GM12878 (cell line): ENCODE data around the gene FNDC3B. TPM values are rescaled to one million over a fixed set of nuclear protein-coding genes. Genes with fewer than 3 reads are reported as not detected.

Experiments used
- CBFB ChIP-seq: IDR thresholded peaks from 2 replicates; pipeline ENCODE4 v1.6.1; 2016; ENCODE audit warnings: antibody characterized with exemption, low read depth
- CHD2 ChIP-seq: IDR thresholded peaks from 2 replicates; pipeline ENCODE4 v1.6.1; 2011; ENCODE audit warnings: low read depth, low read length, improper control_type of control experiment, borderline replicate concordance
- CREM ChIP-seq: IDR thresholded peaks from 2 replicates; pipeline ENCODE4 v1.6.1; 2014; ENCODE audit warnings: antibody characterized with exemption, low read depth
- ELK1 ChIP-seq: IDR thresholded peaks from 2 replicates; pipeline ENCODE4 v1.6.1; 2012; ENCODE audit warnings: low read depth, low read length, improper control_type of control experiment
- HDGF ChIP-seq: fragments of 450-650 bp; IDR thresholded peaks from 2 replicates; pipeline ENCODE4 v1.6.1; 2016; ENCODE audit warnings: antibody characterized with exemption
- KAT2A ChIP-seq: conservative IDR thresholded peaks from 2 replicates; pipeline ENCODE4 v1.6.1; 2011; ENCODE audit warnings: low read depth, low read length; ENCODE audit not compliant: control insufficient read depth
- MEF2A ChIP-seq: IDR thresholded peaks from 2 replicates; pipeline ENCODE4 v1.6.1; 2011; ENCODE audit warnings: low read depth, mild to moderate bottlenecking, low read length, moderate library complexity; ENCODE audit not compliant: insufficient read depth
- NR2C1 ChIP-seq: fragments of 450-650 bp; IDR thresholded peaks from 2 replicates; pipeline ENCODE4 v1.6.1; 2017; ENCODE audit warnings: antibody characterized with exemption, mild to moderate bottlenecking, moderate library complexity
- RAD51 ChIP-seq: fragments of 450-650 bp; IDR thresholded peaks from 2 replicates; pipeline ENCODE4 v1.6.1; 2016; ENCODE audit warnings: moderate library complexity, mild to moderate bottlenecking, inconsistent platforms
- SIX5 ChIP-seq: IDR thresholded peaks from 2 replicates; pipeline ENCODE4 v1.6.1; 2011; ENCODE audit warnings: mild to moderate bottlenecking, low read depth, low read length, moderate library complexity; ENCODE audit not compliant: severe bottlenecking
- SMC3 ChIP-seq: IDR thresholded peaks from 2 replicates; pipeline ENCODE4 v1.6.1; 2011; ENCODE audit warnings: low read length, improper control_type of control experiment, borderline replicate concordance
- SUZ12 ChIP-seq: fragments of 200-600 bp; sonication (generic); IDR thresholded peaks from one replicate; pipeline ENCODE4 v1.6.1; 2018; ENCODE audit warnings: antibody characterized with exemption, mild to moderate bottlenecking; ENCODE audit not compliant: unreplicated experiment
- ZNF384 ChIP-seq: IDR thresholded peaks from 2 replicates; pipeline ENCODE4 v1.6.1; 2012; ENCODE audit warnings: low read depth, mild to moderate bottlenecking, low read length, improper control_type of control experiment, borderline replicate concordance
- ZZZ3 ChIP-seq: IDR thresholded peaks from 2 replicates; pipeline ENCODE4 v1.6.1; 2011; ENCODE audit warnings: low read depth; ENCODE audit not compliant: control insufficient read depth, insufficient read length
- polyA plus RNA-seq, 11 experiments: library from polyadenylated mRNA; depleted of rRNA in 4 of 11; unstranded in 6 of 11; stranded (reverse) in 5 of 11; fragments of >200 nt; fragmentation: Nextera tagmentation in 4 of 11; fragmentation: Illumina TruSeq in 1 of 11; extraction: Ambion mirVana in 4 of 11; extraction: Trizol in 1 of 11; gene quantifications; 1 replicate in 1 of 11; 2 replicates in 10 of 11; pipeline versions ENCODE4 v1.2.1 to v1.2.3, GENCODE V29; 2011 to 2016; ENCODE audit warnings: inconsistent platforms in 2 of 11, missing spikeins in 2 of 11, low read depth in 1 of 11
- total RNA-seq, 4 experiments: library from RNA; depleted of rRNA in 3 of 4; stranded (reverse); fragments of >200 nt in 3 of 4; fragmentation: Illumina TruSeq in 1 of 4; extraction: Trizol in 1 of 4; gene quantifications; 2 replicates each; pipeline versions ENCODE4 v1.2.1 to v1.2.3, GENCODE V29; 2013 to 2021
- TF ChIP-seq, protein P1 (sequence below), 3 experiments: IDR thresholded peaks in 2 of 3; conservative IDR thresholded peaks in 1 of 3; 2 replicates each; pipeline ENCODE4 v1.5.1; 2011; ENCODE audit warnings: low read depth in 3 of 3, low read length in 3 of 3, mild to moderate bottlenecking in 3 of 3, control low read depth in 2 of 3, moderate library complexity in 2 of 3, inconsistent platforms in 1 of 3, mixed read lengths in 1 of 3; ENCODE audit not compliant: control insufficient read depth in 2 of 3, insufficient read depth in 1 of 3; ENCODE audit errors: extremely low read depth in 1 of 3
- TF ChIP-seq, protein P2 (sequence below): fragments of 450-650 bp; IDR thresholded peaks from 2 replicates; pipeline ENCODE4 v1.6.1; 2016; ENCODE audit warnings: mild to moderate bottlenecking, moderate library complexity, borderline replicate concordance
- TF ChIP-seq, protein P3 (sequence below): fragments of 450-650 bp; IDR thresholded peaks from 2 replicates; pipeline ENCODE4 v1.6.1; 2017; ENCODE audit warnings: mild to moderate bottlenecking, moderate library complexity

Gene FNDC3B
- total and polyA plus RNA-seq, 10 of the 15 experiments (the other 5 are each of a cell fraction or from before 2014, with no cell fraction given): 7.9 to 35.0 (median 18.5) TPM

- TF ChIP-seq, protein P1, sequence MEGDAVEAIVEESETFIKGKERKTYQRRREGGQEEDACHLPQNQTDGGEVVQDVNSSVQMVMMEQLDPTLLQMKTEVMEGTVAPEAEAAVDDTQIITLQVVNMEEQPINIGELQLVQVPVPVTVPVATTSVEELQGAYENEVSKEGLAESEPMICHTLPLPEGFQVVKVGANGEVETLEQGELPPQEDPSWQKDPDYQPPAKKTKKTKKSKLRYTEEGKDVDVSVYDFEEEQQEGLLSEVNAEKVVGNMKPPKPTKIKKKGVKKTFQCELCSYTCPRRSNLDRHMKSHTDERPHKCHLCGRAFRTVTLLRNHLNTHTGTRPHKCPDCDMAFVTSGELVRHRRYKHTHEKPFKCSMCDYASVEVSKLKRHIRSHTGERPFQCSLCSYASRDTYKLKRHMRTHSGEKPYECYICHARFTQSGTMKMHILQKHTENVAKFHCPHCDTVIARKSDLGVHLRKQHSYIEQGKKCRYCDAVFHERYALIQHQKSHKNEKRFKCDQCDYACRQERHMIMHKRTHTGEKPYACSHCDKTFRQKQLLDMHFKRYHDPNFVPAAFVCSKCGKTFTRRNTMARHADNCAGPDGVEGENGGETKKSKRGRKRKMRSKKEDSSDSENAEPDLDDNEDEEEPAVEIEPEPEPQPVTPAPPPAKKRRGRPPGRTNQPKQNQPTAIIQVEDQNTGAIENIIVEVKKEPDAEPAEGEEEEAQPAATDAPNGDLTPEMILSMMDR (IDR thresholded peaks at IDR 0.05 in 2 of 3, conservative IDR thresholded peaks at IDR 0.05 in 1 of 3; ENCODE audit: control insufficient read depth in 2 of 3, extremely low read depth in 1 of 3, insufficient read depth in 1 of 3, low read depth in 3 of 3, low read length in 3 of 3): no peak
- TF ChIP-seq CBFB (no peak), ELK1 (no peak), KAT2A (no peak), ZZZ3 (no peak), CREM (no peak), HDGF (no peak), SUZ12 (no peak), ZNF384 (no peak), CHD2 (no peak), NR2C1 (no peak), RAD51 (no peak), SIX5 (no peak), SMC3 (no peak), MEF2A (0 out of 2 replicates have a peak, but pooled peaks have one; percentile 50)
- TF ChIP-seq, protein P2, sequence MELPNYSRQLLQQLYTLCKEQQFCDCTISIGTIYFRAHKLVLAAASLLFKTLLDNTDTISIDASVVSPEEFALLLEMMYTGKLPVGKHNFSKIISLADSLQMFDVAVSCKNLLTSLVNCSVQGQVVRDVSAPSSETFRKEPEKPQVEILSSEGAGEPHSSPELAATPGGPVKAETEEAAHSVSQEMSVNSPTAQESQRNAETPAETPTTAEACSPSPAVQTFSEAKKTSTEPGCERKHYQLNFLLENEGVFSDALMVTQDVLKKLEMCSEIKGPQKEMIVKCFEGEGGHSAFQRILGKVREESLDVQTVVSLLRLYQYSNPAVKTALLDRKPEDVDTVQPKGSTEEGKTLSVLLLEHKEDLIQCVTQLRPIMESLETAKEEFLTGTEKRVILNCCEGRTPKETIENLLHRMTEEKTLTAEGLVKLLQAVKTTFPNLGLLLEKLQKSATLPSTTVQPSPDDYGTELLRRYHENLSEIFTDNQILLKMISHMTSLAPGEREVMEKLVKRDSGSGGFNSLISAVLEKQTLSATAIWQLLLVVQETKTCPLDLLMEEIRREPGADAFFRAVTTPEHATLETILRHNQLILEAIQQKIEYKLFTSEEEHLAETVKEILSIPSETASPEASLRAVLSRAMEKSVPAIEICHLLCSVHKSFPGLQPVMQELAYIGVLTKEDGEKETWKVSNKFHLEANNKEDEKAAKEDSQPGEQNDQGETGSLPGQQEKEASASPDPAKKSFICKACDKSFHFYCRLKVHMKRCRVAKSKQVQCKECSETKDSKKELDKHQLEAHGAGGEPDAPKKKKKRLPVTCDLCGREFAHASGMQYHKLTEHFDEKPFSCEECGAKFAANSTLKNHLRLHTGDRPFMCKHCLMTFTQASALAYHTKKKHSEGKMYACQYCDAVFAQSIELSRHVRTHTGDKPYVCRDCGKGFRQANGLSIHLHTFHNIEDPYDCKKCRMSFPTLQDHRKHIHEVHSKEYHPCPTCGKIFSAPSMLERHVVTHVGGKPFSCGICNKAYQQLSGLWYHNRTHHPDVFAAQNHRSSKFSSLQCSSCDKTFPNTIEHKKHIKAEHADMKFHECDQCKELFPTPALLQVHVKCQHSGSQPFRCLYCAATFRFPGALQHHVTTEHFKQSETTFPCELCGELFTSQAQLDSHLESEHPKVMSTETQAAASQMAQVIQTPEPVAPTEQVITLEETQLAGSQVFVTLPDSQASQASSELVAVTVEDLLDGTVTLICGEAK: peak; percentile 27; the same call in 1 of the 2 replicates
- TF ChIP-seq, protein P3, sequence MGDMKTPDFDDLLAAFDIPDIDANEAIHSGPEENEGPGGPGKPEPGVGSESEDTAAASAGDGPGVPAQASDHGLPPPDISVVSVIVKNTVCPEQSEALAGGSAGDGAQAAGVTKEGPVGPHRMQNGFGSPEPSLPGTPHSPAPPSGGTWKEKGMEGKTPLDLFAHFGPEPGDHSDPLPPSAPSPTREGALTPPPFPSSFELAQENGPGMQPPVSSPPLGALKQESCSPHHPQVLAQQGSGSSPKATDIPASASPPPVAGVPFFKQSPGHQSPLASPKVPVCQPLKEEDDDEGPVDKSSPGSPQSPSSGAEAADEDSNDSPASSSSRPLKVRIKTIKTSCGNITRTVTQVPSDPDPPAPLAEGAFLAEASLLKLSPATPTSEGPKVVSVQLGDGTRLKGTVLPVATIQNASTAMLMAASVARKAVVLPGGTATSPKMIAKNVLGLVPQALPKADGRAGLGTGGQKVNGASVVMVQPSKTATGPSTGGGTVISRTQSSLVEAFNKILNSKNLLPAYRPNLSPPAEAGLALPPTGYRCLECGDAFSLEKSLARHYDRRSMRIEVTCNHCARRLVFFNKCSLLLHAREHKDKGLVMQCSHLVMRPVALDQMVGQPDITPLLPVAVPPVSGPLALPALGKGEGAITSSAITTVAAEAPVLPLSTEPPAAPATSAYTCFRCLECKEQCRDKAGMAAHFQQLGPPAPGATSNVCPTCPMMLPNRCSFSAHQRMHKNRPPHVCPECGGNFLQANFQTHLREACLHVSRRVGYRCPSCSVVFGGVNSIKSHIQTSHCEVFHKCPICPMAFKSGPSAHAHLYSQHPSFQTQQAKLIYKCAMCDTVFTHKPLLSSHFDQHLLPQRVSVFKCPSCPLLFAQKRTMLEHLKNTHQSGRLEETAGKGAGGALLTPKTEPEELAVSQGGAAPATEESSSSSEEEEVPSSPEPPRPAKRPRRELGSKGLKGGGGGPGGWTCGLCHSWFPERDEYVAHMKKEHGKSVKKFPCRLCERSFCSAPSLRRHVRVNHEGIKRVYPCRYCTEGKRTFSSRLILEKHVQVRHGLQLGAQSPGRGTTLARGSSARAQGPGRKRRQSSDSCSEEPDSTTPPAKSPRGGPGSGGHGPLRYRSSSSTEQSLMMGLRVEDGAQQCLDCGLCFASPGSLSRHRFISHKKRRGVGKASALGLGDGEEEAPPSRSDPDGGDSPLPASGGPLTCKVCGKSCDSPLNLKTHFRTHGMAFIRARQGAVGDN: 0 out of 2 replicates have a peak, but pooled peaks have one; percentile 28
Measured at GRCh38 chr3:172213904-172214303, 174.5 kb downstream of the FNDC3B start (continued).
